HG03460 (cell line): ENCODE measurements around the gene CEACAM19.
"Not testable (repeated sequence)": the region's sequence is repeated elsewhere in the genome, so short reads cannot be mapped to it uniquely, and the experiment has no call there.

Source experiments
- ATAC-seq: cut with Tn5 transposase; IDR thresholded peaks from one replicate; pipeline ENCODE4 v1.9.1; 2021; ENCODE audit not compliant: unreplicated experiment

CEACAM19 gene

DNA sequence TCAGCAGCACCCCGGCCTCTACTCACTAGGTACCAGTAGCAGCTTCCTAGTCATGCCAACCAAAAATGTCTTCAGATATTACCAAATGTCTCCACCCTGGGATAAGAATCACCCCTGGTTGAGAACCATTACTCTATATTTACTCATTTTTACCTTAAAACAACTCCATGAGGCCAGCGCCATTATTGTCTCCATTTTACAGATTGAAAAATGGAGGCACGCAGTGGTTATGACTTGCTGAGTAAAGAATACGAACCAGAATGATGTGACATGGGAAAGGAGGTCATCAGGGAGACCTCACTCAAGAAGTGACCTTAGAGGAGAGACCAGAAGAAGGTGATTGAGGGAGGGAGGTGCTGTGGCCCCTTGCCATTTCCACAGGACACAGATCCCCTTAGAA lies 2.2 kb downstream of the CEACAM19 start:
- ATAC-seq, result no peak

DNA sequence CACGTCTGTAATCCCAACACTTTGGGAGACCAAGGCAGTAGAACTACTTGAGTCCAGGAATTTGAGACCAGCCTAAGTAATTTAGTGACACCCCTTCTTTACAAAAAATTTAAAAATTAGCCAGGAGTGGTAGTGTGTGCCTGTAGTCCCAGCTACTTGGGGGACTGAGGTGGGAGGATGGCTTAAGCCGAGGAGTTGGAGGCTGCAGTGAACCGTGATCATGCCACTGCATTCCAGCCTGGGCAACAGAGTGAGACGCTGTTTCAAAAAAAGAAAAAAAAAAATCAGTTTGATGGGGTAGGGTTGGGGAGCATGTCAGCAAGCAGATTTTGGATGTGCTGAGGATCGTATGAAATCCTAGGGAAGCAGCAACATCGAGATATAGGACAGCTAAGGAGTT lies 4.2 kb downstream of the CEACAM19 start:
- no peak for ATAC-seq

DNA sequence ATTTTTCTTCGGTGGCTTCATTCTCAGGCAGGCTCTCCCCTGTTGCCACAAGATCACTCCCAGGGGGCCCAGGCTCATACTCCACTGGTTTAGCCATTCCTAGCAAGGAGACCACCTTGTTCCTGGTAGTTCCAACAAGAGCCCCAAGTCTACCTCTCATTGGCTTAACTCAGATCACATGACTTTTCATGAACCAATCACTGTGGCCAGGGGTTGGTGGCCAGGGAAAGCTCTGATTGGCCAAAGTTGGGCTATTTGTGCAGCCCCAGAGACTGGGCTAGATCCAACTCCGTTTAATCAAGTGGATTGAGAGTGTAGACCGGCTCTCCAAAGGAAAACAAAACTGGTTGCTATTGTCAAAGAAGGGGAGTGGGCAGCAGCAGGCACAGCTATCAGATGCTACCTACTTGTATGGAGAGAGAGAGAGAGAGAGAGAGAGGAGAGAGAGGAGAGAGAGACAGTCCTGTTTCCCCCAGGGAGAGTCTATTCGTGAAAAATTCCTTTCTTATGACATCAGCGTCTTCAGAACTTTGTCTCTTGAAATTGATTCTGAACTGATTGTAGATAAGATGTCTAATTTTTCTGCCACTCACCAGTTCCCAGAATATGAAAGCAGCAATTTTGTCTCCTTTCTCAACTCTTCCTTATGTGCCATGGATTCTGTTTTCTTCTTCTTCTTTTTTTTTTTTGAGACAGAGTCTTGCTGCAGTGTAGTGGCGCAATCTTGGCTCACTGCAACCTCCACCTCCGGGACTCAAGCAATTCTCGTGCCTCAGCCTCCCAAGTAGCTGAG lies 5.9 kb downstream of the CEACAM19 start:
- ATAC-seq, result no peak

DNA sequence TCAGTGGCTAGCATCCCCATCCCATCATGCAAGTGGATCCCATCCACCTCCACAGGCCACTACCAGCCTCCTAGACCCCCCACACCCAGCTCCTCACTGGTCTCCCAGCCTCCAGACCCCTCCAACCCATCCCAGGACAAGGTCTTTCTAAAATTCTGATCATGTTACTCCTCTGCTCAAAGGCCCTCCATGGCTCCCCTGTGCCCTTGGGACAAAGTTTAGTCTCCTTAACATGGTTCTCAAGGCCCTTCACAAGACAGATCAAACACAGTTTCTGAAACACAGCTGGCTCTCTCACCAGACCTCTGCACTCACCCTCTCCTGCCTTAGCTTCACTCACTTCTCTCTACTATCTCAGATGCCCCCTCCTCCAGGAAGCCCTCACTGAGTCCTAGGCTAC lies 9.3 kb downstream of the CEACAM19 start:
- no peak for ATAC-seq

DNA sequence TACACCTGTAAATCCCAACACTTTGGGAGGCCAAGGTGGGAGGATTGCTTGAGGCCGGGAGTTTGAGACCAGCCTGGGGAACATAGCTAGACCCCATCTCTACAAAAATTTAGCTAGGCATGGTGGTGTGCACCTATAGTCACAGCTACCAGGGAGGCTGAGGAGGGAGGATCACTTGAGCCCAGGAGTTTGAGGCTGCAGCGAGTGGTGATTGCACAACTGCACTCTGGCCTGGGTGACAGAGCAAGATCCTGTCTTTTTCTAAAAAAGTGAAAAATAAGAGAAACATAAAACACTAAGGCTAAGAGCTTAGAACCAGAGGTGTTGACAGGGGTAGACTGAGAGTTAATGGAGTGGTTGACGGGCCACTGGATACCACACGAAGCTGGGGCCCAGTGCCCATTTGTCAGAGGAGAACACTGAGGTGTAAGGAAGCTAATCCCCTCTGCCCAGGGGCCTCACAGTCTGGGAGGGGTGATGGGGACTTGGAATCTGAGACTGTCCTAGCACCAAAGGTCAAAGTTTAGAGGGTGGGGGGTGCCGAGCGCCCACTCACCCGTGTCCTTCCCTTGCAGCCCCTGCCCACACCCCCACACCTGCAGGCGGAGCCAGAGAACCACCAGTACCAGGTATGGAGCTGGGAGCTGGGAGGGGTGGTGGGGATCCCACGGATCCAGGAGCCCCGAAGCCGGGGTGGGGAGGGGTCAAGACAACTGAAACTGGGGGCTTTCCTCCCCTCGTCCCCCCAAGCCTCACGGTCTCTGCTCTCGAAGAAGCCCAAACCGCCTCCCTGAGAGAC lies 10.9 kb downstream of the CEACAM19 start:
- no peak for ATAC-seq

DNA sequence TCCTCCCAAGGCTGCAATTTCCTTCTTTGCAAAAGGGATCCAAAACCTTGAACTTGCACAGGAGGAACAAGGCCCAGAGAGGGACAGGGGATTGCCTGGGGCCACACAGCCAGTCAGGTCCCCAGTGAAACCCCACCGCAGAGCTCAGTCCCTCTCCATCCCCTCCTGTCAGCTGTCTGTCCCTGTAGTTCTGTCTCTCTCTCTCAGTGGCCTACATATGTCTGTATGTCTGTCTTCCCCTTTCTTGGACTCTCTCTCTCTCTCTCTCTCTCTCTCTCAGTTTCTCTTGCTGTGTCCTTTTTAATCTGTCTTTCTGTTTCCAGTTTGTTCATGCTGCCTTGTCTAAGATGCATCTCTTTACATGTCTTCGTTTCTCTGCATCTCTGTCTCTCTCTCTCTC lies 11.5 kb downstream of the CEACAM19 start:
- ATAC-seq, result no peak

DNA sequence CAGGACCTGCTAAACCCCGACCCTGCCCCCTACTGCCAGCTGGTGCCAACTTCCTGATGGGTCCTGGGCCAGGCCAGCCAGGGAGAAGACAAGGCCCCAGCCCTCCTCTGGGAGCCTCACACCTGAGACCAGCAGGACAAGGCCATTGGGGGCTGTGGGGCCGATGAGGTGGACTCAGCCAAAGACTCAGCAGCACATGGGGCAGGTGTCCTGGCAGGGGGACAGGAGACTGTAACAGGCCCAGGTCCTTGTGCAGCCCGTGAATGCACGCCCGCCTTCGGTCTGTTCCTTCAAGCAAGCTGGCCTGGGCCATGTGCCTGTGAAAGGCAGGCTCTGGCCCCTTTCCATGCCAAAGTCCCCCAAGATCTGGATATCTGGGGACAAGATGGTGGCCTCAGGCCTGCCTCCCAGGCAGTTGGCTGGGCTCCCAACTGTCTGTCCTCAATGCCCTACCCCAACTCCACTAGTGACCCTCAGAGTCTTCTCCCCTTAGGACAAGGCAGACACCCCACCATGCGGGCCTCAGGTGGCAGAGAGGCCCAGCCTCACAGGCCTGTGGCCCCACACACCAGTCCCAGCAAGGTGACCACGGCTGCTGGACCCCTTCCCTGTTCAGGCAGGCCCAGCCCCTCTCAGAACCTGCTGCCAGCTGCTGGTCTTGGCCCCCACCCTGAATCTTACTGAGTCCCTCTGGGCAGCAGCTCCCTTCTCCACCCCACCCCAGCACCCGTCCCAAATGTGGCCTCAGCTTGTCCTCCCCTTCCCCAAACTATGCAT lies 12.3 kb downstream of the CEACAM19 start:
- ATAC-seq, result no peak

DNA sequence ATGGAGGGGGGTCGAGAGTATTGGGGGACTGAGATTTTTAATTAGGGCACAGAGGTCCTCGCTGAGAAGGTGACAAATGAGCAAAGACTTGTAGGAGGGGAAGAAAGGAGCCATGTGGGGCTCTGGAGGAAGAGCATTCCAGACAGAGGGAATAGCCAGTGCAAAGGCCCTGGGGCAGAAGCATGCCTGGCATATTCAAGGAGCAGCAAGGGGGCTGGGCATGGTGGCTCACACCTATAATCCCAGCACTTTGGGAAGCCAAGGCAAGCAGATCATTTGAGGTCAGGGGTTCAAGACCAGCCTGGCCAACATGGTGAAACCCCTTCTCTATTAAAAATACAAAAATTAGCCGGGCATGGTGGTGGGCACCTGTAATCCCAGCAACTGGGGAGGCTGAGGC lies 13.1 kb downstream of the CEACAM19 start:
- ATAC-seq, result not testable (repeated sequence)

DNA sequence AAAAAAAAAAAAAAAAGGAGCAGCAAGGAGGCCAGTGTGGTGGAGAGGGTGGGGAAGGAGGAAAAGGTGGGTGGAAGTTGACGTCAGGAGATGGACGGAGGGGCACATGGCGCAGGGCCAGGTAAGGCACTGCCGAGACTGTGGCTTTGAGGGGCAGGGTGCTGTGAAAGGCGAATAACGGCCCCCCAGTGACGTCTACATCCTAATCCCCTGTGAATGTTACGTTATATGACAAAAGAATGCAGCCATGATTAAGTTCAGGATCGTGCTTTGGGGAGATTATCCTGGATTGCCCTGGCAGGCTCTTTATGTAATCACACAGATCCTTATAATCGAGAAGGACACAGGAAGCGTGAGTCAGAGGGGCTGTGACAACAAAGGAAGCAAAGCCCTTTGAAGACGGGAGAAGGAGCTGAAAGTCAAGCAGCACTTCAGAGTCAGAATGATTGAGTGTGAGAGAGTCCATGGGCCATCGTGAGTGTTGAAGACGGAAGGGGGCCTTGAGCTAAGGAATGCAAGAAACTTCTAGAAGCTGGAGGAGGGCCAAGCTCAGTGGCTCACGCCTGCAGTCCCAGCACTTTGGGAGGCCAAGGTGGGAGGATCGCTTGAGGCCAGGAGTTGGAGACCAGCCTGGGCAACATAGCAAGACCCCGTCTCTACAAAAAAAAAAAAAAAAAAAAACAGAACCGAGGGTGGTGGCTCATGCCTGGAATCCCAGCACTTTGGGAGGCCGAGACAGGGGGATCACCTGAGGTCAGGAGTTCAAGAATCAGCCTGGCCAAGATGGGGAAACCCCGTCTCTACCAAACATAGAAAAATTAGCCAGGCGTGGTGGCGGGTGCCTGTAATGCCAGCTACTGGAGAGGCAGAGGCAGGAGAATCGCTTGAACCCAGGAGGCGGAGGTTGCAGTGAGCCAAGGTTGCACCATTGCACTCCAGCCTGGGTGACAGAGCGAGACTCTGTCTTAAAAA lies 13.9 kb downstream of the CEACAM19 start:
- no peak for ATAC-seq

DNA sequence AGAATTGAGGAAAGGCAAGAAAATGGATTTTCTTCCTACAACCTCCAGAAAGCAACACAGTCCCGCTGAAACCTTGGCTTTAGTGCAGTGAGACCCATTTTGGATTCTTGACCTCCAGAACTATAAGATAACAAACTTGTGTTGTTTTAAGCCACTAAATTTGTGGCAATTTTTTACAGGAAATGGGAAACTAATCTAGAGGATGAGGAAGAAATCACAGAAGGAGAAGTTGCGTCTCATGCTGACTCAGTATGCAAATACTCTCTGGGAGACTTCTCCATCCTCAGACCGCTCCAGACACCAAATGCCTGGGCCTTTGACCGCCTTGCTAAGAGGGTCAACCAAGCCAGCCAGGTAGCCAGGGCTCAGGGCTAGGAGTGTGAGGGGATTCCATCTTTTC lies 14.6 kb downstream of the CEACAM19 start:
- ATAC-seq, result no peak

DNA sequence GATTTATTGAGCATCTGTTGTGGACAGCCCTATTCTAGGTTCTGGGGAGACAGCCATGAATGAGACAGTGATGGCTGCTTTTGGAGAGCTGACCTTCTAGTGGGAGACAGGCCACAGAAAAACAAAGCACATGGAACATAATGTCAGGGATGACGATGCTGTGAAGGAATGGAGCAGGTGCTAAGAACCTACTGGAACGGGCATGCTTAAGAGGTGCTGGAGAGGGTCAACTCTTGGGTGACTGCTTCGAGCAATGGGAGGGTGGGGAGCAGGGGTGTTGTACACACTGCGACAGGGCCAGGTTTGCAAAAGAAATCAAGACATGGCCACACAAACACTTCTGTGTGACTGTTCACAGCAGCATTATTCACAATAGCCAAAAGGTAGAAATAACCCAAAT lies 15.6 kb downstream of the CEACAM19 start:
- ATAC-seq, result no peak

DNA sequence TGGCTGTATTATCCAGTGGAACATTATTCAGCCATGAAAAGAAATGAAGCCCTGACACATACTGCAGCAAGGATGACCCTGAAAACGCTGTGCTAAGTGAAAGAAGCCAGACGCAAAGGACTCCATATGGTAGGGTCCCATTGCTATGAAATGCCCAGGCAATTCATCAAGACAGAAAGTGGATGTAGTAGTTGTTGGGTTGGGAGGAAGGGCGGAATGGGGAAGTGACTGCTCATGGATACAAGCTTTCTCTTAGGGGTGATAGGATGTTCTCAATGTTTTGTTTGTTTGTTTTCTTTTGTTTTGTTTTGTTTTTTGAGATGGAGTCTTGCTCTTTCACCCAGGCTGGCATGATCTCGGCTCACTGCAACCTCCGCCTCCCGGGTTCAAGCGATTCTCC lies 16.6 kb downstream of the CEACAM19 start:
- ATAC-seq, result no peak

DNA sequence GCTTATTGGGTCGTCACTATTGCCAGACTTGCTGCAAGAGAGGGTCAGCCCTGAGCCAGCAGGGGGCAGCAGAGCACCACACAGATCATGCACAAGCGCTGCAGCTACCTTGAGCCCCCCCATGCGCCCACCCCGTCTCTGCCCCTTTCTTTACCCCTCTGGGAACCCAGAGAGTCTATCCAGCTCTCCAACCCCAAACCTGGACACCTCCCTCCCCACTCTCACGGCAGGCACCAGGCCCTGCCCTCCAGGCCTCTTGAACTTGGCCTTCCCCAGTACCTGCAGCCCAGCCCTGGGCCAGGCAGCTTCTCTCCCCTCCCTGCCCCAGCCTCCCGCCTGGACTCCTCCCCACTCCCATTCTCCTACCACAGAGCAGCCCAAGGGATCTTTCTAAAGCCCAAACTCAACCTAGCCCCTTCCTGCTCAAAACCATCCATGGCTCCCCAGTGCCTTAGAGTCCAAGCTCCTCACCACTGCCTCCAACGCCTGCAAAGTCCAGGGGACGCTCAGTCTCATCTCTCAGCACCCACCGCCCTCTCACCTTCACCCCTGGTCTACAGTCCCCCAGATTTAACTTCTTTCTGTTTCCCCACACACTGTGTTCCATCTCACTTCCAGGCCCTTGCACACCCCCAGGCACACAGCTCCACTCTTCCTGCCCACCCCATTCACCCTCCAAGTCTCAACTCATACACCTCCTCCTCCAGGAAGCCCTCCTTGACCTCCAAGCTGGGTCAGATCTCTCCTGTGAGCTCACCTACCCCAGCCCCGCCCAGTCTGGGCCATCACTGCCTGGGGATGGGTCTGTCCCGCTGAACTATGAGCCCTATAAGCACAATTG lies 18.2 kb downstream of the CEACAM19 start:
- no peak for ATAC-seq

DNA sequence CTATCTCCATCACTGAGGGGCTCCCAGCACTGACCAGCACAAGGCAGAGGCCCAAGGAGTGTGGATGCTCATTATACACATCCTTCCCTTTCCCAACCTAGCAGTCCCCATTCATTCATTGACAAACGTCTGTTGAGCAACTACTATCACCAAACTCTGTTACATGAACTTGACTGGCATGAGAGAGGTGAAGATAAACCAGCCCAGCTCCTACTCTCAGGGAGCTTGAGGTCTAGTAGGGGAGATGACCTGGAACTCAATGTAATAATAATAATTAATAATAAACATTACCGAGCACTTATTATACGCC lies 18.8 kb downstream of the CEACAM19 start:
- ATAC-seq, result no peak

DNA sequence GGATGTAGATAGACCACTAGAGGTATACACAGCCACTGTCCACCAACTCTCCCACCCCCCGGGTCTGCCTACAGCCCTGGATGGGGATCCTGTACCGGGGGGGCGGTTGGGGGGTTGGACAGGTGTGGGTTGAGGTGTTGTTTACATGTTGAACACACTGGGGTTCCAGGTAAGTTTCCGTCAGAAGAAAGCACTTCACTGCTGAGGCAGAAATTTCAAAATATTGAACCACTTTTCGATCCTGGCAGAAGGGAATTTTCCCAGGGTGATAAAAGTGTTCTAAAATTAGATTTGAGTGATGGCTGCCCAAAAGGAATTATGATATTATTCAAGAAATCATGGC lies 21.1 kb downstream of the CEACAM19 start:
- ATAC-seq, result peak; percentile 32

DNA sequence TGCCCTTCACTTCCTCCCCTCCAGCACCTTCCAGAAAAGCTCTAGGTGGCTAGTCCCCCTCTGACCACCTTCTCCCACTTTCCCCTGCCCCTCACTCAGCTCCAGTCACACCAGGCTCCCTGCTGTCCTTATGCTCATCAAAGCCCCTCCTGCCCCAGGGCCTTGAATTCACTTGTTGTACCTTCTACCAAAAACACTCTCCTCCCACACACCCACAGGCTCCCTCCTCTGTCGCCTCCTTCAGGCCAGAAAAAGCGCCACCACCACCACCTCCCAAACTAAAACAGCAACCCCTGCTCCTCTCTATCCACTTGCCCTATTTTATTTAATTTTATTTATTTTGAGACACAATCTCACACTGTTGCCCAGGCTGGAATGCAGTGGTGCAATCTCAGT lies 22.9 kb downstream of the CEACAM19 start:
- no peak for ATAC-seq

DNA sequence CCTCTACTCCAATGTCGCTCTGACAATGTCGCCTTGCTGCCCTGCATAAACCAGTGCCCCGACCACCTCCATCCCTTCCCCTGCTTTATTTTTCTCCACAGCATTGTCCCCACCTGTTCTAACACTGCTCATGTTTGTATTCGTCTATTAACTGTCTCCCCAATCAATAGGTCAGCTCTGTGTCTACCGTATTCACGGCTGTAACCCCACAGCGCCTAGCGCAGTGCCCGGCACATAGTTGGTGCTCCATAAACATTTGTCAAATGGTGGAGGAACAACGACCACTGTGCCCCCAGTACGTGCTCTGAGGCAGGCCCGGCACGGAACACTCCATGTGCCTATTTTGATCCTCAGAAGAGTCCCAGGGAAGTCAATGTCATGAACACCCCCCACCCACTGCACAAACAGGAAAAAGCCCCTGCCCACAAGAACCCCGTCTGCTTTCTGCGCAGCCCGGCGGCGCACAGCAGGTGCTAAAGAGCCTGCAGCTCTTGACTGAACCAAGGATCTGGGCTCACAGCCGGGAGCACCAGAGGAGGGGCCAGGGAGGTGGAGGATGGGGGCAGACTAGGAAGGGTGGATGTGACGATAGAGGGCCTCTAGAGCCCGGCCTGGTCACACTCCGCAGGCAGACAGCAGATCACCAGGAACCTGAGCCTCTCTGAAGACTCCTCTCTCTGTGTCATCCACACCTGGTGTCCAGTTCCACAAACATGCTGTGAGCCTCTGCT lies 25.8 kb downstream of the CEACAM19 start:
- ATAC-seq, result no peak

DNA sequence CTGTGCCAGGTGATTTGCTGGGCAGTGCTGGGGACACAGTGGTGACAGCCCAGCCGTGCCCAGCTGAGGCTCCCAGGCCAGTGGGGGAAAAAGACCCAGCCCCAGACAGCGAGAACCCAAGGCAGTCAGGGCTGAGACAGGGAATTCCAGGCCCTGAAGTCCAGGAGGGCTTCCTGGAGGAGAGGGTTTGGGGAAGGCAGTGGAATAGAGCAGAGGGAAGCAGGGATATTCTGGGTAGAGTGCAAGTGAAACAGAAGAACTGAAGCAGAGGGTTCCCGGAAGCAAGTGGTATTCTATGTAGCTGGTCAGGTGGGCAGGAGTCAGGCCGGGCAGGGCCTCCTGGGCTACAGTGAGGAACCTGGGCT lies 26.4 kb downstream of the CEACAM19 start:
- no peak for ATAC-seq

DNA sequence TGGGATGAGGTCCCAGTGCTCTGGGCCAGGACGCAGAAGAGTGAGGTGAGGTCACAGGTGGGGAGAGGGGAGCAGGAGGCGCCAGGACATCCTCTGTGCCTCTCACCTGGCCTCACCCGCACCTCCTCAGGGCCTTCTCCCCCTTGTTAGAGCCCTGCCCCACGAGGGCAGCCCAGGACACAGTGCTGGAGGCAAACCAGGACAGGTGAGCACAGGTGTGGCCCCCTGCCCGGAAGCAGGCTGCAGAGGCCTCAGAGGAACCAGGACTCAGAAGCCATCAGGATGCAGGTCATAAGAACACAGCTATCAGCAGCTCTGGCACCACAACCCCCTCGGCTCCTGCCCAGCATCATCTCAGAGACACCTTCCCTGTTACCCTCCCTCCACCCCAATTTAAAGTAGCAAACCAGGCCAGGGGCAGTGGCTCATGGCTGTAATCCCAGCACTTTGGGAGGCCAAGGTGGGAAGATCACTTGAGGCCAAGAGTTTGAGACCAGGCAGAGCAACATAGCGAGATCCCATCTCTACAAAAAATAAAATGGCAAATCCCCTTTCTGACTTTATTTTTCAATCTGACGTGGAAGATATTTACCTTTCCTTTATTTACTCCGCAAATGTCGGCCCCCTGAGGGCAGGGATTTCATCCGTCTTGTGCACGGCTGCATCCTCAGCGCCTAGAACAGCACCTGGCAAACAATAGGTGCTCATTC lies 27.4 kb downstream of the CEACAM19 start, which contains the start of gene CEACAM16:
Gene CEACAM16 (plus strand): TSS at position 660 of the 710 bp plus-strand sequence. CDS start 2,306 bp downstream, outside the sequence.
- no peak for ATAC-seq
